ENCODE data around the gene OLFML2A.

- TF ChIP-seq, protein P1, sequence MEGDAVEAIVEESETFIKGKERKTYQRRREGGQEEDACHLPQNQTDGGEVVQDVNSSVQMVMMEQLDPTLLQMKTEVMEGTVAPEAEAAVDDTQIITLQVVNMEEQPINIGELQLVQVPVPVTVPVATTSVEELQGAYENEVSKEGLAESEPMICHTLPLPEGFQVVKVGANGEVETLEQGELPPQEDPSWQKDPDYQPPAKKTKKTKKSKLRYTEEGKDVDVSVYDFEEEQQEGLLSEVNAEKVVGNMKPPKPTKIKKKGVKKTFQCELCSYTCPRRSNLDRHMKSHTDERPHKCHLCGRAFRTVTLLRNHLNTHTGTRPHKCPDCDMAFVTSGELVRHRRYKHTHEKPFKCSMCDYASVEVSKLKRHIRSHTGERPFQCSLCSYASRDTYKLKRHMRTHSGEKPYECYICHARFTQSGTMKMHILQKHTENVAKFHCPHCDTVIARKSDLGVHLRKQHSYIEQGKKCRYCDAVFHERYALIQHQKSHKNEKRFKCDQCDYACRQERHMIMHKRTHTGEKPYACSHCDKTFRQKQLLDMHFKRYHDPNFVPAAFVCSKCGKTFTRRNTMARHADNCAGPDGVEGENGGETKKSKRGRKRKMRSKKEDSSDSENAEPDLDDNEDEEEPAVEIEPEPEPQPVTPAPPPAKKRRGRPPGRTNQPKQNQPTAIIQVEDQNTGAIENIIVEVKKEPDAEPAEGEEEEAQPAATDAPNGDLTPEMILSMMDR (IDR thresholded peaks at IDR 0.05): no peak
- TF ChIP-seq EP300 (IDR thresholded peaks at IDR 0.05): no peak
Observed at GRCh38 chr9:124793015-124793541, 16.1 kb downstream of the OLFML2A start.
